ENCODE results near the gene MAP7.

DNA sequence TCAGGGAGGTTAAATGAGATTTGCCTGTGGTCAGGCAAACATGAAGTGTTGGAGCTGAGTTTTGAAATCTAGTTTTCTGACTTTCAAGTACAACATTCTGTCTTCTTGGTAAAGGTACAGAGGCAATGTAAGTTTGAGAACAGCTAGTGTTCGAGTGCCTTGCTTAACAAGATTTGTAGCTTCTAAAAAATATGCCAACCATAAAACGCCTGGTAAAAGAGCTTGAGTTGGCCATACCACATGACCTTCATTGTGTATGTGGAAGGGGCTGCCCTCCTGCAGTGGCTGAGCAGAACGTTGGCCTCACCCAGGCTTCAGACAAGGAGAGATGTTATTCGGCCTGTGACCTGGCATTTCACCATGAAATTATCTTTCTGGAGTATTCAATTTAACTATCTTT lies 86.5 kb downstream of the MAP7 start:
- no peak for TF ChIP-seq CTCF (IDR thresholded peaks at IDR 0.05)
- TF ChIP-seq POLR2A (IDR thresholded peaks at IDR 0.05) = no peak
